ENCODE results near the gene PPP6R2. TPM values are rescaled to one million over a fixed set of nuclear protein-coding genes. Genes with fewer than 3 reads are reported as not detected.

PPP6R2 gene
- total and polyA plus RNA-seq, 2 donors (not counting 3 experiments of a cell fraction or from before 2014, with no cell fraction given), result 38.6 to 54.6 TPM

DNA sequence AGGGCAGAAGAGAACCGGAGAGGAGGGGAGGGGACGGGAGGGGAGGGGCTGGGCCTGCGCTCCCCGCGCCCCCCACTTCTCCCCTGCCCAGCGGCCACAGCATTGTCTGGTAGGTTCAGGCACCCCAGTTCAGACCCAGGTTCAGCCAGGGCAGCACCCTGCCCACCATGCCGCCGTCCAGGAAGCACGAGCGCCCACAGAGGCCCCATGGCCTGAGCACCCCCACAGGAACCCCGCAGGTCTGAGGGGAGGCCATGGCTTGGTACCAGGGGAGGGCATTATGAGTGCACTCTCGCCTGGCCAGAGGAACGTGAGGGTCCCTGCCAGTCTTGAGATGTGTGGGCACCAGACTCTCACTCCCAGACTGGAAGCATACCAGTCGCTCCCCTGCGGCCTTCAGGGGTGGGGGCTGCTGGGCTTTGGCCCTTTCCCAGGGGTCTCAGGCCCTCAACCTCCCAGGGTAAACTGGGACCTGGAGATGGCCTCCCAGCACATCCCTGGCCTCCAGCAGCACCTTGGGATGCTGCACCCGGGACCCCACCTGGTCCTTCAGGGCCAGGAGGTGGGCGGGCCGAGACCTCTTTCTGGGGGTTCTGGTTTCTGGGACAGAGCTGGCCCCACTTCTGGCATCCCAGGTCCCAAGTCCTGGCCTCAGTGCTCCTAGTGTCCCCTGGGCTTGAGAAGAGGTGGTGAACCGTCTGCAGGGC lies 35.1 kb upstream of the PPP6R2 start:
- dilution Hi-C loops (cut with MboI; ENCODE audit: extremely low pct_ligation_motif_present, low sequenced_read_pairs), result no loop called here
- H3K27me3 ChIP-seq (ENCODE audit: control insufficient read depth in 2 of 2, insufficient read depth in 2 of 2, low read length in 2 of 2), result no peaks in the 10 kb centered on the region
- no TSS peak for BruUV-seq (replicated peaks)
- H3K36me3 ChIP-seq (ENCODE audit: control insufficient read depth in 2 of 2, extremely low read depth in 1 of 2, insufficient read depth in 2 of 2, low read length in 2 of 2), result peaks cover 0 to 2% of the 10 kb centered on the region in 2 experiments
- H3K27ac ChIP-seq (ENCODE audit: insufficient read depth, low read depth, low read length), result no peak overlapping the region
- DNase-seq (ENCODE audit: low read depth, low spot score) (no peak), FAIRE-seq (no peak)
- no peak overlapping the region for H3K9ac ChIP-seq (replicated peaks; ENCODE audit: extremely low read depth, insufficient read depth, low read length)
- CTCF ChIA-PET, result interaction anchor here (1.5 to 3.8 kb wide), 4 partner anchors 13 to 33 kb away, joined by 10 to 20 read pairs (median 14); partner anchors contain the start of gene DENND6B
- H3K79me2 ChIP-seq (ENCODE audit: control insufficient read depth, insufficient read depth, low read length), result peaks cover 35% of the 10 kb centered on the region
- H3K4me2 ChIP-seq (ENCODE audit: insufficient read depth, low read length), result no peak overlapping the region
- H3K9me3 ChIP-seq (replicated peaks; ENCODE audit: control insufficient read depth, insufficient read depth, low read length), result no peaks in the 10 kb centered on the region
- no peak overlapping the region for H3K4me3 ChIP-seq (replicated peaks in 1 of 3; ENCODE audit: insufficient read depth in 1 of 3, low read depth in 1 of 3, low read length in 3 of 3)
- H4K20me1 ChIP-seq (replicated peaks; ENCODE audit: control insufficient read depth, extremely low read depth, insufficient read depth, low read length), result no peaks in the 10 kb centered on the region
- intact Hi-C loops (cut with micrococcal nuclease), result loop anchor here (2.0 to 5.0 kb wide), 3 partner anchors 19 to 37 kb away; partner anchors contain the start of genes DENND6B, MAPK11 and PPP6R2
- POLR2A ChIA-PET, result interaction anchor here (0.5 kb wide), 1 partner anchor 373 kb away, joined by 4 read pairs; no protein-coding TSS in a partner anchor
- TF ChIP-seq GATA2 (IDR thresholded peaks at IDR 0.05; ENCODE audit: insufficient read depth, insufficient read length, low read depth, low read length) (no peak), EZH2 (IDR thresholded peaks at IDR 0.05; ENCODE audit: borderline replicate concordance, low read depth, low read length, severe bottlenecking) (no peak), JUN (IDR thresholded peaks at IDR 0.05; ENCODE audit: borderline replicate concordance, insufficient read depth, insufficient read length, low read depth) (no peak), POLR2A (IDR thresholded peaks at IDR 0.05; ENCODE audit: low read depth, low read length) (no peak), FOS (IDR thresholded peaks at IDR 0.05; ENCODE audit: borderline replicate concordance, insufficient read depth, low read length) (no peak), POLR2AphosphoS5 (IDR thresholded peaks at IDR 0.05; ENCODE audit: insufficient read depth, low read depth, low read length) (no peak), MYC (IDR thresholded peaks at IDR 0.05; ENCODE audit: low read depth, low read length) (no peak)
- TF ChIP-seq, protein P1, sequence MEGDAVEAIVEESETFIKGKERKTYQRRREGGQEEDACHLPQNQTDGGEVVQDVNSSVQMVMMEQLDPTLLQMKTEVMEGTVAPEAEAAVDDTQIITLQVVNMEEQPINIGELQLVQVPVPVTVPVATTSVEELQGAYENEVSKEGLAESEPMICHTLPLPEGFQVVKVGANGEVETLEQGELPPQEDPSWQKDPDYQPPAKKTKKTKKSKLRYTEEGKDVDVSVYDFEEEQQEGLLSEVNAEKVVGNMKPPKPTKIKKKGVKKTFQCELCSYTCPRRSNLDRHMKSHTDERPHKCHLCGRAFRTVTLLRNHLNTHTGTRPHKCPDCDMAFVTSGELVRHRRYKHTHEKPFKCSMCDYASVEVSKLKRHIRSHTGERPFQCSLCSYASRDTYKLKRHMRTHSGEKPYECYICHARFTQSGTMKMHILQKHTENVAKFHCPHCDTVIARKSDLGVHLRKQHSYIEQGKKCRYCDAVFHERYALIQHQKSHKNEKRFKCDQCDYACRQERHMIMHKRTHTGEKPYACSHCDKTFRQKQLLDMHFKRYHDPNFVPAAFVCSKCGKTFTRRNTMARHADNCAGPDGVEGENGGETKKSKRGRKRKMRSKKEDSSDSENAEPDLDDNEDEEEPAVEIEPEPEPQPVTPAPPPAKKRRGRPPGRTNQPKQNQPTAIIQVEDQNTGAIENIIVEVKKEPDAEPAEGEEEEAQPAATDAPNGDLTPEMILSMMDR (IDR thresholded peaks at IDR 0.05; ENCODE audit: extremely low read depth in 1 of 2, insufficient read depth in 1 of 2, low read depth in 1 of 2, low read length in 2 of 2), result no peak
- TF ChIP-seq, protein P2, sequence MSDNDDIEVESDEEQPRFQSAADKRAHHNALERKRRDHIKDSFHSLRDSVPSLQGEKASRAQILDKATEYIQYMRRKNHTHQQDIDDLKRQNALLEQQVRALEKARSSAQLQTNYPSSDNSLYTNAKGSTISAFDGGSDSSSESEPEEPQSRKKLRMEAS (IDR thresholded peaks at IDR 0.05; ENCODE audit: insufficient read depth, insufficient read length), result no peak
- peaks cover 27% of the 10 kb centered on the region for H3K4me1 ChIP-seq (ENCODE audit: control insufficient read depth, extremely low read depth, insufficient read depth, low read length)
- no peaks in the 10 kb centered on the region for H3K9me1 ChIP-seq (replicated peaks; ENCODE audit: control insufficient read depth, extremely low read depth, insufficient read depth, low read length)
- H2AFZ ChIP-seq (ENCODE audit: low read depth, low read length), result no peak overlapping the region
